Iris pigment epithelial cell (primary cell): ENCODE data around the gene GSTP1.

Experiments
- DNase-seq: peaks from one replicate; pipeline ENCODE4 v3.0.0-alpha.2; 2011; ENCODE audit warnings: low read depth

Gene GSTP1

GRCh38 chr11:67630228-67630942, 46.8 kb downstream of the GSTP1 start:
- peak; percentile 97 for DNase-seq

- DNase-seq, result no peak
These were observed 47.3 kb downstream of the GSTP1 start for GRCh38 chr11:67630943-67631331.

GRCh38 chr11:67631411-67631810, 47.8 kb downstream of the GSTP1 start:
- DNase-seq, result no peak

- no peak for DNase-seq
These were observed 48.2 kb downstream of the GSTP1 start for GRCh38 chr11:67631853-67632174.

- DNase-seq, result no peak
These were observed 48.8 kb downstream of the GSTP1 start for GRCh38 chr11:67632175-67632981.

GRCh38 chr11:67632982-67633755, 49.6 kb downstream of the GSTP1 start:
- no peak for DNase-seq

- no peak for DNase-seq
These were observed 50.2 kb downstream of the GSTP1 start for GRCh38 chr11:67633758-67634365.

GRCh38 chr11:67634366-67635230, 51.0 kb downstream of the GSTP1 start:
- DNase-seq, result no peak

GRCh38 chr11:67635231-67635521, 51.6 kb downstream of the GSTP1 start:
- no peak for DNase-seq
